ENCODE measurements around the gene SUMF1. TPM values are rescaled to one million over a fixed set of nuclear protein-coding genes. Genes with fewer than 3 reads are reported as not detected.
A peak's percentile ranks its signal among the peaks of the same experiment; 100 is the strongest.

The SUMF1 gene
- total RNA-seq, 1 donor = 41.9 TPM

GRCh38 chr3:4492208-4493013, 25.3 kb upstream of the SUMF1 start:
- DNase-seq (ENCODE audit: low read depth) = peak; percentile 81
- TF ChIP-seq CTCF (IDR thresholded peaks at IDR 0.05; ENCODE audit: insufficient read depth, low read depth, low read length) = no peak
- H3K4me3 ChIP-seq (ENCODE audit: low read depth, low read length) = peak overlapping the region; percentile 85

GRCh38 chr3:4491855-4492207, 24.8 kb upstream of the SUMF1 start:
- H3K4me3 ChIP-seq (ENCODE audit: low read depth, low read length) = peak overlapping the region; percentile 85
- no peak for DNase-seq (ENCODE audit: low read depth)
- no peak for TF ChIP-seq CTCF (IDR thresholded peaks at IDR 0.05; ENCODE audit: insufficient read depth, low read depth, low read length)

- TF ChIP-seq CTCF (IDR thresholded peaks at IDR 0.05; ENCODE audit: insufficient read depth, low read depth, low read length) = no peak
- no peak overlapping the region for H3K4me3 ChIP-seq (ENCODE audit: low read depth, low read length)
- no peak for DNase-seq (ENCODE audit: low read depth)
These were observed 11.2 kb upstream of the SUMF1 start for GRCh38 chr3:4478261-4478660.

GRCh38 chr3:4476496-4476895, 9.4 kb upstream of the SUMF1 start:
- TF ChIP-seq CTCF (IDR thresholded peaks at IDR 0.05; ENCODE audit: insufficient read depth, low read depth, low read length) = no peak
- H3K4me3 ChIP-seq (ENCODE audit: low read depth, low read length) = no peak overlapping the region
- DNase-seq (ENCODE audit: low read depth) = no peak

DNA sequence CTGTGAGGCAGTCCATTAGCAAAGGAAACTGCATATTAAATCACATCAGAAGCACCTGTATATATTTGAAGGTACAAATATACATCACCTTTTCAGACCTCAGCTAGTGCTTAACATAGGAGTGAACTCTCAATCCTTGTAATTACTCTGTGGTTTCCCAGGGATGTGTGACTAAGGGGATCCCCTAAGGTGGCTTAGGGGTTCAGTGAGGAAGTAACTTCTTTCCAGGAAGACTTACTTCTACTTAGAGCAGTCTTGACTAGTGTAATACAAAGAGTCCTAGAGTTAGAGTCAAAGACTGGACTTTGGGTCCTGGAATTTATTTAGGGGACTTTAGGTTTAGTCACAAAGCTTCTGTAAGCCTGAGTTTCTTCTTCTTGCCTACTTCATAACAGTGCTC, 8.7 kb upstream of the SUMF1 start:
- DNase-seq (ENCODE audit: low read depth) = no peak
- no peak overlapping the region for H3K4me3 ChIP-seq (ENCODE audit: low read depth, low read length)
- TF ChIP-seq CTCF (IDR thresholded peaks at IDR 0.05; ENCODE audit: insufficient read depth, low read depth, low read length) = no peak

DNA sequence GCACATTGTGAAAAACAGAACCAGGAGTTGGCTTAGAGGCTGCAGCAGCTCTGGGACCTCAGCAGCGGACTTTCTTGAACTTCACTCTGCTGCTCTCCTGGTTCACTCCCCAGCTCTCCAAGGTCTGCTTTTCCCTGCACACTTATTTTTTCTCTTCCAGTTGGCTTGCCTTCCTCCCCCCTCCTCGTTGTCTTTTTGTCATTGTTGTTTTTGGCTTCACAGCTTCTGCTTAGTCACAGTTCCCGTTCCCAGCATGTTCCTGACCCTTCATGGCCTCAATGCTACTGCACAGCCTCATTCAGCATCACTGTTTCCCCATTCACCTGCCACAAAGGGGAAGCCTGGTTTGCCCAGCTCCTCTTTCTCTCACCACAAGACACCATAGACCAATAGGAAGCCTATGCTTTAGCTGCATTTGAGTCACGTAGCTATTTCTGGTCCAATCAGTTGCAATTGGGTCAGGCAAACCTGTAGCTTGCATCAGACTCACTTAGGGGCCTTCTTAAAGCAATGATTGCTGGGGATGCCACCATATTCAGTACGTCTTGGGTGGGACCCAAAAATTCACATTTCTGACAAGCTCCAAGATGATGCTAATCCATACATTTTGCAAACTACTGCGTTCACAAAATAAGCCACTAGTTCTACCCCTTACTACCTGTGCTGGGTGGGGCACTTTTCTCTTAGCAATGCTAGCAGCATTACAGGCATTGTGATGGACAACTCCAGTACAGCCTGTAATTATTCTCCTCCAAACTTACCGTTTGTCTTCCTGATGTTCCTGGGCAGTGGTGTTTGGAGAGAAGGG, 7.8 kb upstream of the SUMF1 start:
- no peak overlapping the region for H3K4me3 ChIP-seq (ENCODE audit: low read depth, low read length)
- no peak for TF ChIP-seq CTCF (IDR thresholded peaks at IDR 0.05; ENCODE audit: insufficient read depth, low read depth, low read length)
- no peak for DNase-seq (ENCODE audit: low read depth)

Data from fibroblast of villous mesenchyme (primary cell).